GM18951 (cell line): ENCODE data around the gene DPY30.
"Not testable (repeated sequence)": the region's sequence is repeated elsewhere in the genome, so short reads cannot be mapped to it uniquely, and the experiment has no call there.

Source experiments
- POLR2A ChIP-seq: IDR thresholded peaks from 4 replicates; pipeline ENCODE4 v1.6.1; 2011; ENCODE audit warnings: mild to moderate bottlenecking; ENCODE audit not compliant: insufficient read length, insufficient read depth; ENCODE audit errors: extremely low read depth
- in situ Hi-C: fragments of 300-500 bp; cut with MboI; formaldehyde crosslinking; loops from one replicate; pipeline ENCODE4 v1.12.0; 2022; ENCODE audit warnings: low sequenced_read_pairs, mixed read lengths, inconsistent platforms; ENCODE audit not compliant: unreplicated experiment

DPY30 gene

DNA sequence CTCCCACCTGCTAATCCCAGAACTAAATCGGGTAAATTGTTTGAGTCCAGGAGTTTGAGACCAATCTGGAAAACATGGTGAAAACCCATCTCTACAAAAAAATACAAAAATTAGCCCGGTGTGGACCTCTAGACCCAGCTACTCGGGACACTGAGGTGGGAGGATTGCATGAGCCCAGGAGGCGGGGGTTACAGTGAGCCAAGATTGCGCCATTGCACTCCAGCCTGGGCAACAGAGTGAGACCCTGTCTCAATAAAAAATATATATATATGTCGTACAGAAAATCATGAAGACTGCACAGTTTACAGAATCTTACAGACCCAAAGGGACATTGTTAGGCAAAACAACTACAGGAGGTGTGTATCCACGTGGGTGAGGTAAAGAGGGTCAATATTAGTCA is 4.0 kb upstream of the DPY30 start:
- in situ Hi-C loops = no loop called here
- no peak for TF ChIP-seq POLR2A

DNA sequence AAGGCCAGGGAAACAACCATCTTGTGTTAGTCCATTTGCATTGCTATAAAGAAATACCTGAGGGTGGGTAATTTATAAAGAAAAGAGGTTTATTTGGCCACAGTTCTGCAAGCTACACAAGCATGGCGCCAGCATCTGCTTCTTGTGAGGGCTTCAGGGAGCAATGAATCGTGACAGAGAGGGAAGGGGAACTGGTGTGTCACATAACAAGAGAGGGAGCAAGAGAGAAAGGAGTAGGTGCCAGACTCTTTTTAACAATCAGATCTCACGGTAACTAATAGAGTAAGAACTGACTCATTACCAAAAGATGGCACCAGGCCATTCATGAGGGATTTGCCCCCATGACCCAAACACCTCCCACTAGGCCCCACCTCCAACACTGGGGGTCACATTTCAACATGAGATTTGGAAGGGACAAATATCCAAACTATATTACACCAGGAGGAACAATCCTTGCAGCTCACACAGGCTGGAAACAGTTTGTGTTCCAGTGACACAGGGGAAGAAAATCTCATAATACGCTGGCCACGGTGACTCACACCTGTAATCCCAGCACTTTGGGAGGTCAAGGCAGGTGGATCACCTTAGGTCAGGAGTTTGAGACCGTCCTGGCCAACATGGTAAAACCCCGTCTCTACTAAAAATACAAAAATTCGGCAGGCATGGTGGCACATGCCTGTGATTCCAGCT is 5.3 kb downstream of the DPY30 start:
- in situ Hi-C loops = not testable (repeated sequence)

DNA sequence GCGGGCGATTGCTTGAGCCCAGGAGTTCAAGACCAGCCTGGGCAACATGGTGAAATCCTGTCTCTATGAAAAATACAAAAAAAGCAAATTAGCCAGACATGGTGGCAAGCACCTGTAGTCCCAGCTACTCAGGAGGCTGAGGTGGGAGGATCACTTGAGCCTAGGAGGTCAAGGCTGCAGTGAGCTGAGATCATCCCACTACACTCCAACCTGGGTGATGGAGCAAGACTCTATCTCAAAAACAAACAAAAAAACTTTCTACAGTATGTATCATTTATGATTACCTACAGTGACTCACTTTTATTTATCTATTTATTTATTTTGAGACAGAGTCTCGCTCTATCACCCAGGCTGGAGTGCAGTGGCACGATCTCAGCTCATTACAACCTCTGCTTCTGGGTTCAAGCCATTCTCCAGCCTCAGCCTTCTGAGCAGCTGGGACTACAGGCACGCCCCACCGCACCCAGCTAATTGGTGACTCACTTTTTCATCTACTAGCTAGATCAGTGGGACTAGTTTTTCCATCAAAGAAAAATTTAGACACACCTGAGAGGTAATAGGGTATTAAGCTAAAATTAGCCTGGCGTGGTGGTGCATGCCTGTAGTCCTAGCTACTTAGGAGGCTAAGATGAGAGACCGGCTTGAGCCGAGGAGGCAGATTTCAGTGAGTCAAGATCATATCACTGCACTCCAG is 20.7 kb downstream of the DPY30 start:
- in situ Hi-C loops = not testable (repeated sequence)

DNA sequence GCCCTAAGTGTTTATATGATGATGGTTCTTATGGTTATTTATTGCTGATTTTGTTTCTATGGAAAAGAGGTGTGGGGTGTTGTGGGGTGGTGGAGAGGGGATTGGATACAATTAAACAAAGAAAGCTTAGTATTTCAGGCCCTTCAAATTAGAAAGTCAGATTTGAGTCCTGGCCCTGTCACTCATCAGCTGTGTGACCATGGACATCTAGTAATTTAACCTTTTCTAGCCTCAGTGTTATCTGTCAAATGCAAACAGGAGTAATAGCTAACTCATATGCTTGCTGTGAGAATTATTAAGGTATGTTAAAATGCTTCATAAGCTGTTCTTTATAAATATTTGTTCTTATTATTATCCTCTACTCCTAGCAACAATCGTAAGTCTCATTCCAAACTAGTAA is 26.7 kb downstream of the DPY30 start:
- in situ Hi-C loops = no loop called here
- no peak for TF ChIP-seq POLR2A

DNA sequence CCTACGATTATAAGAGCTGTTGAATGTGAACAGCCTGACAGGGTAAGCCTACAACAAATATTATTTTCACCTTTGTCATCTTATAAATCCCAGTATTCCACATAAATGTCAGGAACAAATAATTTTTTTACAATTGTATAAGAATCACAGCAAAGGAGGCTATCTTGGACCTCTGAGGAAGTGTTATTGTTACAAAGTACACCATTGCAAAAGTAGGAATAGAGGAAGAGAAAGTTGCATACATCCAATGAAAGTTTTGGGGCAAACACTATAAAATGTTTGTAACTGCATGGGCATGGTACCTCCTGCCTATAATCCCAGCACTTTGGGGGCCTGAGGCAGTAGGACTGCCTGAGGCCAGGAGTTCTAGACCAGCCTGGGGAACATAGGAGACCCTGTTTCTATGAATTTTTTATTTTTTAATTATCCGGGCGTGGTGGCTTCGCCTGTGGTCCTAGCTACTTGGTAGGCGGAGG is 28.1 kb downstream of the DPY30 start:
- TF ChIP-seq POLR2A = no peak
- in situ Hi-C loops = no loop called here

DNA sequence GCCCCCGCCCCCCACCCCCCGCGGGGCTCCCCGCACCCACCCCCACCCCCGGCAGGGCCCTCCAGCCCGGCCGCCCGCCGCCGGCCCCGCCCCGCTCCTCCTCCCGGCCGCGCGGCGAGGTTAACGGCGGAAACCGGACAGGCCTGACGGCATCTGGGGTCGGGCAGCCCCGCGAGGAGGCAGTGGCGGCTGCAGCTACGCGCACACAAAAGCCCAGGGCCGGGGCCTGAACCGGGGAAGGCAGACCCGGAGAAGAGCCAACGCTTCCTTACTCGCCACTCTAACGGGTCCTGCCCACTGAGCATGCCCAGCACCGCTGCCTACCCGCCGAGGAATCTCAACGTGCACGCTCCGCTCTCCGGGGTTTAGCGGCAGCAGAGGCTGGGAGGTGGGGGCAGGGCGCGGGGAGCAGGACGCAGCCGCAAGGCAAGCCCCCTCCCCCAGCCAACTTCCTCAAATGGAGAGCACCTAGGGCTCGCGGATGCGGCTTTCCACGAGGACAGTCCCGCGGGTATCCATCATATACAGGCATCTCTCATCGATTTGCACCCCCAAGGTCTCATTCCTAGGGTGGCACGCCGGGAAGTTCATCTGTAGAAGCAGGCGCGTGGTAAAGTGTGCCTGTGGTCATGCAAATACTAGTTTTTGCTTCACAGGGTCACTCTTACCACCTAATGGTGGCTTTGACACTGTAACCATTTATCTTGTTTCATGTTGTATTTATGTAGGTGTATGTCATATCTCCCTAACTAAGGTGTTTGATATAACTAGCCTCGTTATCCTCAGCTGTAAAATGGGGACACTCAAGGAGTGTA is 28.7 kb downstream of the DPY30 start, which contains the start of gene MEMO1:
Gene MEMO1 (minus strand): TSS at position 339 of the 815 bp plus-strand sequence. CDS start 761 bp downstream, outside the sequence.
- in situ Hi-C loops = no loop called here
- TF ChIP-seq POLR2A = peak; percentile 93

DNA sequence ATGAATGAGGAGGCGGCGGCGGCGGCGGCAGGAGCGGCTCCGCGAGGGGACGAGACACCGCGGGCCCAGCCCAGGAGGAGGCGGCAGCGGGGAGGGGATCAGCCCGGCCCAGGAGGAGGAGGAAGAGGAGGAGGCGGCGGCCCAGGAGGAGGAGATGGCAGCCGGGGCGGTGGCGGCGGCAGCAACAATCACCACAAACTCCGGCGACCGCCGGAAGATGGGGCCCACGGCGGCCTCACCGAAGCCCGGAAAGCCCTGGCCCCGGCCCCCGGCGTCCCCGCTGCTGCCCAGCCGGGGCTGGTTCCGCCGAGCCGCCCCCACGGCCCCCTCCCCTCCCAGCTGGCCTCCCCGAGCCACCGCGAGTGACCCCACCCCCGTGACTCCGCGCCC is 29.3 kb downstream of the DPY30 start:
- in situ Hi-C loops = not testable (repeated sequence)

DNA sequence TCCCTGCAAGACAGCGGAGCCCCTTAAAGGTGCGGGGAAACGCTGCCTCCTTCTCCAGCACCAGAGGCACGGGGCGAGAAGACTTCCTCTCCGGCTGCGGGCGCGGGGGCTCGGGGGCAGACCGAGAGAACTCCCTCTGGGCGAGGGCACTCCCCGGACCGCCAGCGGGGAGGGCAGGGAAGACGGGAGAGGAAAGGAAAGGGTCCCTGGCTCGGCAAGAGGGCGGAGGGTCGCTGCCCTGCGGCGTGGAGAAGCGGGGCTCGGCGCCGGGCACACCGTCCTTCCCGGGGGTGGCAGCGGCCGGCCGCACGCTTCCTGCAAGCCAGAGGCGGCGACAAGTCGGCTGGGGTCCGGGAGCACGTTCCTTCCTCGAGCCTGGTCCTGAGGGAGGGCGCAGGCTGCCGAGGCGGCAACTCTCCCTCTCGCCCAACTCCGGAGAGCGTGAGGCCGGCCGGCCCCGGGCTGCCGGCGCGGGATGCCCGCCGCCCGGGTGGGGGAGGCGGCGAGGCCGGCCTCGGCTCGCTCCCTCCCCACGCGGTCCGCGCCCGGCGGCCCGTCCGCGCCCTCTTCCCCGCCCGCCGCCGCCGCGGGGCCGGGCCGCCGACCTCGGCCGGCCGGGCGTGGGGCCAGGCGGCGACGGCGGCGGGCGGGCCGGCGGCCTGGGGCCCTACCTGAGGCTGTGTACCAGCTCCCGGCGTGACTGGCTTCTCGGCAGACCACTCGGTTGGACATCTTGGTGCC is 29.9 kb downstream of the DPY30 start:
- peak; percentile 50 for TF ChIP-seq POLR2A
- in situ Hi-C loops = no loop called here

DNA sequence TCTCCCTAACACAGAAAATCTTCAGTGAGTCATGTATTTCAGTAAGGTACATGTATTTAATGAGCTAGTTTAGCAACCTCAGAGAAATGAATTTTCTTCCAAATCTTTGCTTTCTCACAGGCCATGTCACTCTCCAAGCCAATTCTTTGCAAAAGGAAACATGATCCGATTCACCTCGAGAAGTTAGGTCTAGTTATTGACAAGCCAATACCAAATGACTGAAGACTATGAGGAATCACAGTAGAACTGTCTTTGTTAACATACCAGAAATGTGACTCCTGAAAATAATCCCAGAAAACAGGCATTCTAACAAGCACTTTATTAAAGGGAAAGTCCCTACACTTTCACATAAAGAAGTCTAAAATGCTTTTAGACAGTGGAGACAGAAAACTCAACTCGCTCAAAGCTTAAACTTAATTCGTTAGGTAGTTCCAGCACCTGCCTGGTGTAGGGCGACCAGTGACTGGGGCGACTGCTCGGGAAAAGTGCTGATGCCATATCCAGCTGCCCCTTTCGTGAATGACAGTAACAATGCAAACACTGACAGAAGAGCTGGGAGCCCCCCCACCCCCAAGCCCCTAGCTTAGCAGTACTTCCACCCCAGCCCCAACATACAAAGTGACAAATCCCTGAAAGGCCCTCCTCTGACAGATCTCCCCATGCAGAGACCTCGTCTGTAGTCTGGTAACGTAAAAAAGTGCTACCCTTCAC is 30.6 kb downstream of the DPY30 start:
- in situ Hi-C loops = no loop called here
- TF ChIP-seq POLR2A = no peak

DNA sequence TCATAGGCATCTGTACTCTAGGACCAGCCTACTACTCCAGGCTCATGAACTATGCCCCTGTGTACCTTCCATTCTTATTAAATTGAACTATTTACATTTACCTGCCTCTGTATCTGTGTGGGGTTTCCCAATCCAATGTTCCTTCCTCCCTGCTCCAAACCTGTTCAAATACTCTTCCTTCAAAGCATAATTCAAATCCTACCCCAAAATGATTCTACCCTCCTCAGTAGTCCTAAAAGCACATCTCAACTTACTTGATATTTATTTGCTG is 32.5 kb downstream of the DPY30 start:
- in situ Hi-C loops = no loop called here

DNA sequence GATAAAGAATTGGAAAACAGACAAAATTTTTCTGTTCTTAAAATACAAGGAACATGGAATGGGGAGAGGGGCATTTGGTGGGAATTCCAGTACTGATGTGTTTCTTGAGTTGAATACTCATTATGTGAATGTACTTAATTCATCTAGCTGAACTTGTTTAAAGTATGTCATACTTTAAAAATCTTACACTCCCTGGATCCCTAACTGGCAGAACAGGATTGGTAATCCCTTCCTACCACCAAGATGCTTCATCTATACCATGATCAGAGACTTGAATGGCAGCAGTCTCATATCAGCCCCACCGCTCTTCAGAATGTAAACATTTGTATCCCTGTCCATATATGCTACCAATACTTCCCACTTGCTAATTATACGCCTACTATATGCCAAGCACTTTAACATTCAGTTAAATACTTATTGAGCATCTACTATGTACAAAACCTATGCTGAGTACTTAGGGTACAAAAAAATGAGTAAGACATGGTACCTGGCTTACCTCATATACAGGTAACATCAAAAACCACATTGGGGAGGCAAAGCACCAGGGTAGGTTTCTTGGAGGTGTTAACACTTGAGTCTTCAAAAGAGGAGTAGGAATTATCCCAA is 34.1 kb downstream of the DPY30 start:
- TF ChIP-seq POLR2A = no peak
- in situ Hi-C loops = no loop called here

More for the DNA sequence above, 32.5 kb downstream of the DPY30 start:
- no peak for TF ChIP-seq POLR2A

DNA sequence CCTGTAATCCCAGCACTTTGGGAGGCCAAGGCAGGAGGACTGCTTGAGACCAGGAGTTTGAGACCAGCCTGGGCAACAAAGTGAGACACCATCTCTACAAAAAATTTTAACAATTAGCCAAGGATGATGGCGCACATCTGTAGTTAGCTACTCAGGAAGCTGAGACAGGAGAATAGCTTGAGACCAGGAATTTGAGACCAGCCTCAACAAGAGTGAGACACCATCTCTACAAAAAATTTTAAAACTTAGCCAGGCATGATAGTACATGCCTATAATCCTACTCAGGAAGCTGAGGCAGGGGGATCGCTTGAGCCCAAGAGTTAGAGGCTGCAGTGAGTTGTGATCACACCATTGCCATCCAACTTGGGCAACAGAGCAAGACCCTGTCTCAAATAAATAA is 35.8 kb downstream of the DPY30 start:
- no peak for TF ChIP-seq POLR2A
- in situ Hi-C loops = no loop called here
